HG03565 (cell line): ENCODE results near the gene CPT1A.
"Not testable (repeated sequence)": the region's sequence is repeated elsewhere in the genome, so short reads cannot be mapped to it uniquely, and the experiment has no call there.

Experiments used
- ATAC-seq: cut with Tn5 transposase; IDR thresholded peaks from one replicate; pipeline ENCODE4 v1.9.1; 2021; ENCODE audit warnings: mild to moderate bottlenecking, moderate library complexity; ENCODE audit not compliant: unreplicated experiment

Gene CPT1A

GRCh38 chr11:68841718-68842426, at the start of gene CPT1A:
Gene CPT1A (minus strand): TSS chr11:68841916. CDS start chr11:68815474, 26,442 bp downstream.
- ATAC-seq: no peak

GRCh38 chr11:68890490-68891231, 48.9 kb upstream of the CPT1A start:
- no peak for ATAC-seq

DNA sequence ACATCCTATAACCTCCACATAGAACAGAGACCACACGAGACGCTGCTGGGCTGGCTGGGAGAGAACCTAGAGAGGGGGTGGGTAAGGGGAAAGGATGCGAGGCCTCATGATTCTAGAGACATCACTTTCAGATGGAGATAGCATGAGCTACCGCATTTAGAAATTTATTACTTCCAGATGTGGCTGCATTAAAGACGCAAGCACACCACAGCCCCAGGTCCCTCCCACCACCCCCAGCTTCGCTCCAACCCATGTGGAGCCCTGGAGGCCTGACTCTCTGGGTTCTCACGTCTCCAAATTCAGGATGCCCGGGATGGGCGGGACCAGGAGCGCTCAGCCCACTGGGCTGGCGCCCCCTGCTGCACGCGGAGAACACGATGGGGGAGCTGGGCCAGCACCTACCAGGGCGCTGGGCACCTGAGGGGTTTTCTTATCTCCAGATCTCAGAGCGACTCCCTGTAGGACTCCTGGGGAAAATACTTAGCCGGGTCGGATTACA, 48.3 kb upstream of the CPT1A start:
- ATAC-seq: no peak

DNA sequence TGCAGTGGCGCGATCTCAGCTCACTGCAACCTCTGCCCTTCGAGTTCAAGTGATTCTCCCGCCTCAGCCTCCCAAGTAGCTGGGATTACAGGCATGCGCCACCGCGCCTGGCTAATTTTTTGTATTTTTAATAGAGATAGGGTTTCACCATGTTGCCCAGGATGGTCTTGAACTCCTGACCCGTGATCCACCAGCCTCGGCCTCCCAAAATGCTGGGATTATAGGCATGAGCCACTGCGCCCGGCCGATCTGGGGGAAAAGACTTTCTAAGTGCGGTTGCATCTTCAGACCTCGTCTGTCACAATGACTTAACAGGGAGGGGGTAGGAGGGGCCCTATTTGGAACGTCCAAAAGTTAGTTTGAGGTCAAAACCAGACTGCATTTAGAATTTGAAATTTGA, 43.1 kb upstream of the CPT1A start:
- ATAC-seq: not testable (repeated sequence)

DNA sequence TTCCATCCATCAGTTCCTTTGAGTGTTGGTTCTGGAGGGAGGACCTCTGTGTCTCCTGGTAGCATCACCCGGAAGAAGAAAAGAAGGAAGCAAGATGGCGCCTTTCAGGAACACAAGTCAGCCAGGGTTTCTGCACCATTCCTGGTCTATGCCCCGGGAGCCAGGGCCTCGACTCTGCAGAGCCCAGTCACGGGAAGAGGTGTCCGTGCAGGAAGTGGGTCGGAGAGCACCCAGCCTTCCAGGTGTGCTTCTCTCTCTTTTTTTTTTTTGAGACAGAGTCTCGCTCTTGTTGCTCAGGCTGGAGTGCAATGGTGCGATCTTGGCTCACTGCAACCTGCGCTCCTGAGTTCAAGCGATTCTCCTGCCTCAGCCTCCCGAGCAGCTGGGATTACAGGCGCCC, 40.7 kb upstream of the CPT1A start:
- no peak for ATAC-seq

DNA sequence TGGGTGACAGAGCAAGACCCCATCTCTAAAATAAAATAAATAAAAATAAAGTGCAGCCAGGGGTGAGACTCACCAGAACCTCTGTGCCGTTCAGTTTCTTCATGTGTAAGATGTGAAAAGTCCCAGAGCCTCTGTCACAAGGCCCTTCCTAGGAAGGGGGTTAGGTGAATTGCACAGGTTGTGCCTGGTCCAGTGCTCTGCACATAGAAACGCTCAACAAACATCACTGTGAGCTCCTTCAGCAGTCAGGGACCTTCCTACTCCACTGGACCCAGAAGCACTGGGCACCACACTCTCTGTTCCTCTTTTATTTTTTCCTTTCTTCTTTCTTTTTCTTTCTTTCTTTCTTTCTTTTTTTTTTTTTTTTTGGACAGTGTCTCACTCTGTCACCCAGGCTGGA, 39.6 kb upstream of the CPT1A start:
- ATAC-seq: no peak

DNA sequence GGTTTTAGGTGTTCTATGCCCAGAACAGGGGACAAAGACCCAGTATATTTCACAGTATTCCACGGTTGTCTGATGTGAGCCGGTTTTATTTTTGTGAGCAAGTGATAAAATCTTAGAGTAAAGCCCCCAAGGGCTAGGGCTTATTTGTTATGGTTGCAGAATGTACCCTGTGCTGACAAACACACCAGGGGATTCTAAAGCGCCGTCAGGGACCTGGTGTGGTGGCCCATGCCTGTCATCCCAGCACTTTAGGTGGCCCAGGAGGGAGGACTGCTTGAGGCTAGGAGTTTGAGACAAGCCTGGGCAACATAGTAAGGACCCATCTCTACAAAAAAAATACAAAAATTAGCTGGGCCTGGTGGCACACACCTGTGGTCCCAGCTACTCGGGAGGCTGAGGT, 39.1 kb upstream of the CPT1A start:
- ATAC-seq: no peak

GRCh38 chr11:68878022-68878421, 36.3 kb upstream of the CPT1A start:
- ATAC-seq: no peak

DNA sequence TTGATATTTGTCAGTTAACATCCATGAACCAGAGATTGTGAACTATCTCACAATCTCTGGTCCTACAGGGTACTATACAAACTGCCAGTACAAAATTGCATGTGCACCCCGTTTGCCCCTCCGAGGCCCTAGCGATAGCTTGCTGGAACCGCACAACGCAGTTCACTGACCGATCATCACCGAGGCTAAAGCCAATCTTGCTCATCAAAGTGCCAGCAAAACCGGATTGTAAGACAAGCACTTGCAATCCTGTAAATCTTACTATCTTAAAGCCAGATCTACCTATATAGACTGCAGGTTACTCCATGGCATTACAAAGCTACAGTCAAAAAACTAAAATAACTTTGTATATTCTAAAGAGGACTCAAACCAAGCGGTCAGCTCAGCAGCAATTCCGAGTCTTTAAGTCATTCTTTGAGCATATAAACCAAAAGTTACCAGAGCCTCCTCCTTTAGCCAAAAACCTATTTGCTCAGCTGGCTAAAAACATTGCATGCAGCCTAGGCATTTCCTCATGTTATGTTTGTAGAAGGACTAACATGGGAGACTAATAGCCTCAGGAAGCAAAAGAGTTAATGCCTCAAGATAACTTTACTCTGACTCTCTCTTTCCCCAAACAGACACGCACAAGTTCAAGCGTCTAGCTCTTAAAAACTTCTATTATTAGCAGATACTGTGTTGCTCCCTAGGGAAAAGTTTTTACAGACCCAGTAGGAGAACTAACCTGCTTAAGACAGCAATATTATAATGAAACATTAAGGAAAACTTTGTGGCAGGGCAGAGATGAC, 30.7 kb upstream of the CPT1A start:
- ATAC-seq: no peak

DNA sequence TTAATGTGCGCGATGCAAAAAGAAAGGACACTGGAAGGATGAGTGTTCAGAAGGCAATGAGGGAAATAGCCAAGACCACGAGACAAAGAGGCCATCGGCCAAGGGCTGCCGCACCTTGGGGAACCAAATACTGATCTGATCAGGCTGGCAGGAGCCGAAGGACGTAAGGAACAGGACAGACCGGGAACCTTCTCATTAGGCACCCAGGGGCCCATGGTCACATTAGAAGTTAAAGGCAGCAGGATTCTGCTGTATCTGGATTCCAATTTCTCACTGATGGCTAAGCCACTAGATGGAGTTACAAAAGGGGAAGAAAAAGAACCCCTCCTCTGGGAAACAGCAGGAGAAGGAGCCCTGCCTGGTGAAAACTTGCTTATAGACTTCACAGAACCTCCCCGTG, 28.8 kb upstream of the CPT1A start:
- ATAC-seq: no peak

DNA sequence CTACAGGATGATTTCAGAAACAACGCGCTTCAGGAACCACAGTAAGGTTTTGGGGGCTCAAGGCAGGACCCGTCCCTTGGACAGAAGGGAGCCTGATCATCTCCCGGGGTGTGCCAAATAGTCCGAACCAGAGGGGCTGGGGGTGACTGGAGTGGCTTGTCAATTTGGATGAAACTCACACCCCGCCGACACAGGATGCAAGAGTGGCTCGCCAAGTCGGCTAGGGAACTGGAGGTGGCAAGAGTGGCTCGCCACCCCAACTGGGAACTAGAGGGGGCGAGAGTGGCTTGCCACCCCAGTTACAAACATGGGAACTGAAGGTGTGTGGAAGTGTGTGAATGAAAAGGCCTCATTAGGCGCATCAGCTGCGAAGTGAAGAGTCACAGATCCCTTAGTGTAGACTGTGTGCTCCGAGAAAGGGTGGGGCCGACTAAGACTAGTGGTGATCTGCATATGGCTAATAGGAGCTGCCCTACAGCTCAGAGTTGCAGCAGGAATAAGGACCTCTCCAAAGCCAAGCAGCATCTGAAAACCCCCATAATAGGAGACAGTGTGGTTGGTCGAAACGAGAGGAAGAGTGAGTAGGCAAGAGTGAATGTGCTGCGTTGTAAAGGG, 26.6 kb upstream of the CPT1A start:
- ATAC-seq: no peak

DNA sequence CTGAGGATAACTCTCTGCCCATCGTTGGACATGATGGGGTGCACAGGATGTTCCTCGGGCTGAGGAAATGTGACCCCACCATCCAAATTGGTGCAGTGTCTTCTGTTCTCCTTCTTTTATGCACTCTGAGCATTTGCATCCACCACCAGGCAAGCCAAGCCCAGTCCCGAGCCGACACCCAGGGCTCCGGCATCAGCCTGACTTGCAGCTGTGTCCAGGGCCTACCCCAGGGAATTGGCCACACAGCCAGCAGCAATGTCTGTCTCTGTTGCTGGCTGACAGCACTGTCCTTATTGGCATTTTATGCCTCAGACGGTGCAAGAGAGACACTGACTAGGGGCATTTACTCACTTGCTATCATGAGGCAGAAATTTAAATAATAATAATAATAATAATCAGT, 25.4 kb upstream of the CPT1A start:
- no peak for ATAC-seq

DNA sequence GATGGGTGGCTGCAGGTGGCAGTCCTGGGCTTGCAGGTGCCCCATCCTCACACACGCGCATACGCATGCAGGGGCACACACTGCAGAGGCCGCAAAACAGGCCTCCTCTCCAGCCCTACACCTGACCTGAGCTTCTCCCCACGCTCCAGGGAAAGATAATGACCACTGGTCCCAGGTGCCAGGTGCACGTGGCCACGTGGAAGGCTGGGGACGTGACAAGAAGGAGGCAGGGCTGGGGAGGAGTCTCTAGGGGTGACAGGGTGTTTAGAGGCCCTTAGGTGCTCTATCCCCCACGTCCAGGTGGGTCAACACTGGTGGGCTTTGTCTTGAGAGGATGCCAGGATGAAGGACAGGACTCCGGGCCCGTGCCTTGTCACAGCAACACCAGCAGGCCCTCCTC, 23.5 kb upstream of the CPT1A start:
- no peak for ATAC-seq

GRCh38 chr11:68863553-68864265, 22.0 kb upstream of the CPT1A start:
- no peak for ATAC-seq

GRCh38 chr11:68862421-68862820, 20.7 kb upstream of the CPT1A start:
- ATAC-seq: no peak

- no peak for ATAC-seq
Observed at GRCh38 chr11:68859123-68859522, 17.4 kb upstream of the CPT1A start.

GRCh38 chr11:68857037-68857586, 15.4 kb upstream of the CPT1A start:
- ATAC-seq: no peak

- ATAC-seq: not testable (repeated sequence)
Observed at GRCh38 chr11:68856425-68857030, 14.8 kb upstream of the CPT1A start.

GRCh38 chr11:68855205-68855981, 13.7 kb upstream of the CPT1A start:
- no peak for ATAC-seq
